Esophagus muscularis mucosa (tissue), 4 donors: ENCODE measurements around the gene BICC1.

Experiments used
- CTCF ChIP-seq, 3 experiments: fragments of 200-600 bp in 2 of 3; fragments of 450-650 bp in 1 of 3; sonication (generic) in 2 of 3; IDR thresholded peaks; one replicate each; pipeline ENCODE4 v1.5.1; 2017 to 2019; ENCODE audit warnings: antibody characterized with exemption in 3 of 3, mild to moderate bottlenecking in 2 of 3, moderate library complexity in 1 of 3
- EP300 ChIP-seq: sonication (generic); formaldehyde crosslinking; IDR thresholded peaks from one replicate; pipeline ENCODE4 v1.6.1; 2017; ENCODE audit warnings: antibody characterized with exemption
- POLR2A ChIP-seq: fragments of 450-650 bp; IDR thresholded peaks from one replicate; pipeline ENCODE4 v1.6.1; 2017; ENCODE audit warnings: antibody characterized with exemption, moderate library complexity, mild to moderate bottlenecking, low read depth
- POLR2AphosphoS5 ChIP-seq, 2 donors: sonication (generic); formaldehyde crosslinking; IDR thresholded peaks; one replicate each; pipeline ENCODE4 v1.6.1; 2017; ENCODE audit warnings: antibody characterized with exemption in 2 of 2

GRCh38 chr10:58642283-58642682 is 129.6 kb downstream of the BICC1 start:
- TF ChIP-seq CTCF (IDR thresholded peaks at IDR 0.05) = no peak
- TF ChIP-seq EP300 = no peak
- no peak for TF ChIP-seq POLR2A
- peak in 1 of 2 donors; percentile 4 for TF ChIP-seq POLR2AphosphoS5 (IDR thresholded peaks at IDR 0.05)
